Fibroblast of skin of right biceps (primary cell): ENCODE measurements around the gene FAM163A.
"Not testable (repeated sequence)": the region's sequence is repeated elsewhere in the genome, so short reads cannot be mapped to it uniquely, and the experiment has no call there.

ENCODE experiments used
- DNase-seq: peaks from one replicate; pipeline ENCODE4 v3.0.0-alpha.2; 2013

The FAM163A gene

GRCh38 chr1:179742717-179743678, at the start of gene FAM163A:
TSS of gene FAM163A (plus strand) at chr1:179743291. CDS start at chr1:179813098, 69,807 bp downstream.
- no peak for DNase-seq

DNA sequence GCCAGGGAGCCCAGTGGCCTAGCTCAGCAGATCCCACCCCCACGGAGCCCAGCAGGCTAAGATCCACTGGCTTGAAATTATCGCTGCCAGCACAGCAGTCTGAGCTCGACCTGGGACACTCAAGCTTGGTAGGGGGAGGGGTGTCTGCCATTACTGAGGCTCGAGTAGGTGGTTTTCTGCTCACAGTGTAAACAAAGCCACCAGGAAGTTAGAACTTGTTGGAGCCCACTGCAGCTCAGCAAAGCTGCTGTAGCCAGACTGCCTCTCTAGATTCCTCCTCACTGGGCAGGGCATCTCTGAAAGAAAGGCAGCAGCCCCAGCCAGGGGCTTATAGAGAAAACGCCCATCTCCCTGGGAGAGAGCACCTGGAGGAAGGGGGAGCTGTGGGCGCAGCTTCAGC, 48.6 kb upstream of the FAM163A start:
- DNase-seq = not testable (repeated sequence)

GRCh38 chr1:179702946-179703539, 40.0 kb upstream of the FAM163A start:
- DNase-seq = no peak

GRCh38 chr1:179706339-179706941, 36.7 kb upstream of the FAM163A start:
- peak; percentile 57 for DNase-seq

- no peak for DNase-seq
Measured at GRCh38 chr1:179707406-179707805, 35.7 kb upstream of the FAM163A start.

DNA sequence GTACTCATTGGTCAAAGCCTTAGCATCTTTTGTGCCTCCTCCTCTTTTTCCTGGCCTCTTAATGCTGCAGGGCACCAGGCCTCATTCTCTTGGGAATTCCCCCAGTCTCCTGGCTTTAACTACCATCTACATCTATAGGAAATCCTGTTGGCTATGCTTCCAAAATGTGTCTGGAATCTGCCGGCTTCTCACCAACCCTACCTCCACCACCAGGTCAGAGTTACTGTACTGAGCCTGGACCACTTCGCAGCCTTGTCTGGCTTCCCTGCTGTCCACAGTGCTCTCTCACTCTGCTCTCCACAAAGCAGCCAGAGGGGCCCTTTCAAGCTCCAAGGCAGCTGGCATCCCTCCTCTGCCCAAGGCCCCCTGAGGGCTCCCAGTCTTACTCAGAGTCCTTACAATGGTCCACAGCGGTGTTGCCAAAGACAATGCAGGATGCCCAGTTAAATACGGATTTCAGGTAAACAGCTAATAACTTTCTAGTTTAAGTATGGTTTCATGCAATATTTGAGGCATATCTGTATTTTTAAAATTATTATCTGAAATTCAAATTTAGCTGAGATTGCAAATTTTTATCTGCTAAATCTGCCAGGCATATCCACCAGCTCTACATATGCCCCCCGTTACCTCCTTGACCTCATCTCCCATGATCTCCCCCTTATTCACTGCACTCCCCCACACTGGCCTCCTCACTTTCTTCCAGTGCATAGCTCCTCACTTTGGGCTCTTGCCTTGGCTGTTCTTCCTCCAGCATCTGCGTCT, 34.5 kb upstream of the FAM163A start:
- no peak for DNase-seq

- peak; percentile 48 for DNase-seq
Measured at GRCh38 chr1:179709841-179710329, 33.2 kb upstream of the FAM163A start.

- DNase-seq = no peak
Measured at GRCh38 chr1:179714159-179714558, 28.9 kb upstream of the FAM163A start.

DNA sequence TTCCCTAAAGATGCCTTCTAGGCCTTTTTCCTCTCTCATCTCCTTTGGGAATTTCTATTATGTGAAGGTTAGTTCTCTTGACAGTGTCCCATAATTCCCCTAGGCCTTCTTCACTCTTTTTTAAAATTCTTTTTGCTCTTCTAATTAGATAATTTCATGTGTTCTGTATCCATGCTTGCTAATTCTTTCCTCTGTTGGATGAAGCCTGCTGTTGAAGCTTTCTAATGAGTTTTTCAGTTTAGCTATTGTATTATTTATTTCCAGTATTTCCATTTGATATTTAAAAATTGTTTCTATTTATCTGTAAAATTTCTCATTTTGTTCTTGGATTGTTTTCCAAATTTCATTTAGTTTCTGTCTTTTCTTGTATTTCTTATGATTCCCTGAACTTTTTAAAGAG, 28.5 kb upstream of the FAM163A start:
- DNase-seq = no peak

- DNase-seq = no peak
Measured at GRCh38 chr1:179719272-179719671, 23.8 kb upstream of the FAM163A start.

DNA sequence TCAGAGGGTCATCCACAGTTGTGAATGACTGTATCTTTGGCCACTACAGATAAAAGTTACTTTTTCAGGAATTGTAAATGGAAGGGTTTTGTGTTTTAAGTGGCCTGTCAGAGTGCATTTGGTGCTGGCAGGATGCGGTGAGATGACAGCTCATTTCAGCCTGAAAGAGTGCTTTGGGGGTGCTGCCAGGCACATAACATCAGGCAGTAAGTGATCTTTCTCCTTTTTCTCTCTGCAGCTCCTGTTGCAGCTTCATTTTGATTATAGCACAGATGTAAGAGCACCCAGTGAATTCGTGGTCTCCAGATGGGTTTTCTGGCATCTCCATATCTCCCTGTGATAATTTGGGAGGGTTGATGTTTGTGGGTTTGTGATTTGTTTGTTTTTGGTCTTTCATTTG, 14.8 kb upstream of the FAM163A start:
- DNase-seq = no peak

GRCh38 chr1:179729881-179730280, 13.2 kb upstream of the FAM163A start:
- DNase-seq = no peak

DNA sequence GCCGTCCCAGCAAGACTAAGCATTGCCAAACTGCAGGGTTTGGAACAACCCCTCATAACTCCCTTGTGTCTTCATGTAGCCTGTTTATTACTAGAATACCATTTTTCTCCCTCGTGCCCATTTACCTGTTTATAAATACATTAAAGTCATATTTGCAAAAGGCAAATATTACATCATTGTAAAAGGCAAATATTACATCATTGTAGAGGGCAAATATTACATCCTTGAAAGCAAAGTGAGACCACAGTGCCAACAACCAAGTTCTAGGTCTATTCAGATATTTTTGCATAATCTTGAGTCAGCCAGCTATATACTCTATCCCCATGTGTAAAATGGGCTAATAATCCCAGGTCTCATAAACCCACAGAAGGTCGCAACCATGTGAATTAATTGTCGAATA, 11.4 kb upstream of the FAM163A start:
- no peak for DNase-seq

DNA sequence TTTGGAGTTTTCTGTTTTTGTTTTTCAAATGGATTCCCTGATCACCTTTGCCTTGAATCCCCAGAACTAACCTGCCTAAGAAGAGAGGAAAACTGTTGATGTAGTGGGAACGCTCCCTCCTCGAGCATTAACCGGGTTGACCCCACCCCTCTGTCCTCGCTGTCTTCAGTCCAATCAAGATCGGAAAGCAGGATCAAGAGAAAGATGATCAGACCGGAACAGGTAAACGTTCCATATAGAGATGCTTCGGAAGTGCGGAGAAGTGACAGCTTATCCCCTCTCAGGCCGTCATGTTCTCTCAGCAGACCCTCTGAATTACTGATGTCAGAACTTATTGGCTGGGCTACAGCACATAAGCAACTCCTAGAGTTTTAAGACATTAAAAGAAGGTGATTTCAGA, 800 bp upstream of the FAM163A start:
- no peak for DNase-seq

DNA sequence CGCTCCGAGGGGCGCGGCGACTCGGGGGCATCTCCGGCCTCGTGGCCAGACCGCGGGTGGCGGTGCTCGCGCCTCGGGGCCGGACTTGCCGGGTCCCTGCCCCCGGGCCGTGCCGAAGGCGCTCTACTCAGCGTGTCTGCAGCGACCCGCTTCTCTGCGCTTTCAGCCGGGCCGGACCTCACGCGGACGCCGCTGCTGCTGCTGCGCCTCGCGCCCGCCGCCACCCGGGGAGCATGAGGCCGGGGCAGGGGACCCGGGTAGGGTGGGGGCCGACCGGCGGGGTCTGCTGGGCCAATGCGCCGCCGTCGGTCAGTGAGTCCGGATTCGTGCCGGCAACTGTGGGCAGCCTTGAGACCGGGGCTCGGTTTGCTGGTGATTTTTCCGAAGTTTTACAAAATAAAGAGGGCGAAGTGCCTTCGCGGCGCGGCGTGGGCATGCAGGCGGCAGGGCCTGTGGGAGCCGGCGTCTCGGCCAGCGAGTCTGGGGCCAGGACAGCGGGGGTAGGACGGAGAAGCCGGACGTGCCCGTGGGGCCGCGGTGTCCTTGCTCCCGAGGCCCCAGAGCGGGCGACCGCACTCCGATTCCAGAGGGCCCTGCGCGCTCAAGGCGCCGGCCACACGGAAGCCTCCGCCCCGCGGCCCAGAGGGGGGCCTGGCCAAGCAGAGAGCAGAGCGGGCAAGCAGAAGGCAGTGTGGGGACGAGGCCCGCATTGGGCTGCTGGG, 749 bp downstream of the FAM163A start:
- no peak for DNase-seq

GRCh38 chr1:179744401-179745130, 1.5 kb downstream of the FAM163A start:
- no peak for DNase-seq

DNA sequence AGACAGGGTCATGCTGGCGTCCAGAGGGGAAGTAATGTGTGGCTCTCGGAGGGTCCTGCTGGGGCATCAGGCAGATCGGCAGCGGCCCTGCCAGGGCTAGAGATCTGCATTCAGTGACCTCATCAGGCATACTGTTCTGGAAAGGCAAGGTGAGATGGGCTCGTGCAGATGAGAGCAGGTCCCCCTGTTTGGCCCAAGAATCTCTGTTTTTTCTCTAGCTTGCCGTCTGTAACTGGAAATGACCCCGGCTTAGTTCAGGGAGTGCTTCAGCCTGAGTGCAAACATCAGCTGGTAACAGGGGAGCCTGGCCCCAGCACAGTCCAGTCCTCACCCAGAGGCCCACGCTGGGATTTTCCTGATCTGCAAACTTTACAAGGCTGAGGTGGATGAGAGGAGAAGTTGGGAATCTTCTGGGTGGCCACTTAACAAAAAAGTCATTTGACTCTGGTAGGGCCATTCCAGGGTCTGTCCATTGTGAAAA, 2.1 kb downstream of the FAM163A start:
- DNase-seq = no peak

DNA sequence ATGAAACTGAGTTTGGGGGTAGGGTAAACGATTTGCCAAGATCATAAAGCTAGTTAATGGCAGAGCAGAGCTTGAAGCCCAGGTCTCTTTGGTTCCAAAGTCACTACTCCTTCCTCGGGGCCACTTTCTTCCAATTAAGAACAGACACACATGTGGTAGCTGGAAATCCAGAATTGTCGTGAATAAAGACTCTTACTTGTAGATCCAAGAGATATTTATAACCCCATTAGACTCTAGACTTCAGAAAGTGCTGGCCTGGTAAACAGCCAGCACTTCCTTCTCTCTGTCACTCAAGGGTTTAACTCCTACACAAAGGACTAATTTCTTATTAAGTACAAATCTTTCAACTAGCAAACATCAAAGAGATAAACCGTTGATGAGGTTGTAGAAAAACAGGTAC, 2.7 kb downstream of the FAM163A start:
- no peak for DNase-seq

DNA sequence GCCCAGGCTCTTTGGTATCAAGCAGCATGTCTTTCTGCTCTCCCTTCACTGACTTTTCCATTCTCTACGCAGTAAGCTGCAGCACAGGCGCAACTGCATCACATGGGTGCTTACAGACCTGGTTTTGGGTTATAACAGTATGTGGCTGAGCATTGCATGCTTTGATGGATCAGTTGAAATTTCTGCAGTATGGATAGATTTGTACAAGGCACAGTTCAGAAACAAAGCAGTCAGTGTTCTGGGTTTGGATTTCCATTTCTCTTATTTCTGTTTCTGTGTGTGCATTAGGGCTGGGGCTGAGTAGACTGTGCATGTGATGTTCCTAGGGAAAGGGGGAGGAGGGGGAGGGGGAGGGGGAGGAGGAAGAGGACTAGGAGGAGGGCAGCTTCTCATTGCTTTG, 4.5 kb downstream of the FAM163A start:
- DNase-seq = no peak

- no peak for DNase-seq
Measured at GRCh38 chr1:179748772-179749171, 5.7 kb downstream of the FAM163A start.

DNA sequence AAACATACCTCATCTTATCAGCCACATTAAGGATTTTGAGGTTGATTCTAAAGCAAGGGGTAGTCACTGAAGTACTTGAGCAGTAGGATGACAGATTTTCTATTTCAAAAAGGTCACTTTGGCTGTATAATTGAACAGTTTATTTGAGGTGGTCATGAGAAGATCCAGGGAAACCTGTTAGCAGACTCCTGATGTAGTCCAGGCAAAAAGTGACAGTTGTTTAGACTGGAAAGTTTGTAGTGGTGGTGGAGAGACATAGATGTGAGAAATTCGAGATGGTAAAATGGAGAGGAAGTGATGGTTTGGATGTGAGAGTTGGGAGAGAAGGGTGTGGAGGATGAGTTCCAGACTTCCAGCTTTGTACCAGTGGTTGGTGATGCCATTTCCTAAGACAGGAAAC, 7.5 kb downstream of the FAM163A start:
- DNase-seq = no peak
